DOHH2 (cell line): ENCODE data around the gene CHN2.

Experiments used
- H3F3A ChIP-seq: fragments of 200-600 bp; sonication (generic), shearing (Covaris generic); 2 replicates; pipeline ENCODE4 v1.6.0; 2016; ENCODE audit warnings: antibody characterized with exemption, mild to moderate bottlenecking; ENCODE audit not compliant: control insufficient read depth, insufficient read depth
- H3K27ac ChIP-seq: fragments of 200-600 bp; sonication (generic); 2 replicates; pipeline ENCODE4 v1.5.1; 2014; ENCODE audit warnings: low read depth, mild to moderate bottlenecking, low read length, moderate library complexity
- H3K27me3 ChIP-seq: fragments of 200-600 bp; sonication (generic); 2 replicates; pipeline ENCODE4 v1.6.1; 2014; ENCODE audit warnings: mild to moderate bottlenecking, low read length, mixed read lengths; ENCODE audit not compliant: control insufficient read depth
- H3K36me3 ChIP-seq: fragments of 200-600 bp; sonication (generic); 2 replicates; pipeline ENCODE4 v1.6.1; 2014; ENCODE audit warnings: mild to moderate bottlenecking, low read length, moderate library complexity, mixed read lengths; ENCODE audit not compliant: control insufficient read depth
- H3K4me1 ChIP-seq: fragments of 200-600 bp; sonication (generic); 2 replicates; pipeline ENCODE4 v1.6.1; 2014; ENCODE audit warnings: mild to moderate bottlenecking, low read length, mixed read lengths; ENCODE audit not compliant: control insufficient read depth
- H3K4me2 ChIP-seq: fragments of 200-600 bp; sonication (generic); 2 replicates; pipeline ENCODE4 v1.6.0; 2014; ENCODE audit warnings: mild to moderate bottlenecking, low read length, moderate library complexity
- H3K4me3 ChIP-seq: fragments of 200-600 bp; sonication (generic); 2 replicates; pipeline ENCODE4 v1.5.1; 2014; ENCODE audit warnings: mild to moderate bottlenecking, low read length, mixed read lengths
- H3K79me2 ChIP-seq: fragments of 200-600 bp; sonication (generic); 2 replicates; pipeline ENCODE4 v1.6.1; 2014; ENCODE audit warnings: mild to moderate bottlenecking, low read length, mixed read lengths; ENCODE audit not compliant: control insufficient read depth
- H3K9me2 ChIP-seq: fragments of 200-600 bp; sonication (generic); replicated peaks from 2 replicates; pipeline ENCODE4 v1.6.1; 2014; ENCODE audit warnings: mild to moderate bottlenecking, low read length, mixed read lengths; ENCODE audit not compliant: control insufficient read depth
- H3K9me3 ChIP-seq: fragments of 200-600 bp; sonication (generic); 2 replicates; pipeline ENCODE4 v1.6.1; 2014; ENCODE audit warnings: antibody characterized with exemption, low read length, mixed read lengths; ENCODE audit not compliant: control insufficient read depth, insufficient read depth
- H4K20me1 ChIP-seq: fragments of 200-600 bp; sonication (generic); 2 replicates; pipeline ENCODE4 v1.6.0; 2014; ENCODE audit warnings: low read depth, mild to moderate bottlenecking, antibody characterized with exemption, low read length, moderate library complexity; ENCODE audit not compliant: control insufficient read depth, insufficient read depth
- CTCF ChIP-seq: fragments of 200-600 bp; sonication (generic); IDR thresholded peaks from one replicate; pipeline ENCODE4 v1.5.1; 2014; ENCODE audit warnings: antibody characterized with exemption, mild to moderate bottlenecking, low read depth, low read length; ENCODE audit not compliant: poor library complexity, severe bottlenecking
- EZH2phosphoT487 ChIP-seq: fragments of 200-600 bp; sonication (generic); IDR thresholded peaks from 2 replicates; pipeline ENCODE4 v1.6.1; 2017; ENCODE audit warnings: borderline replicate concordance, mild to moderate bottlenecking, antibody characterized with exemption, low read length, moderate library complexity, mixed read lengths

The CHN2 gene

GRCh38 chr7:29499932-29500331 lies 305.4 kb downstream of the CHN2 start:
- Histone ChIP-seq H3K4me3 (no peak overlapping the region), H3K9me2 (no peaks in the 10 kb centered on the region), H3K27ac (no peak overlapping the region), H3F3A (no peaks in the 10 kb centered on the region), H3K4me2 (no peak overlapping the region), H3K27me3 (peaks cover 2% of the 10 kb centered on the region; the same call in 1 of the 2 replicates), H3K9me3 (no peaks in the 10 kb centered on the region), H3K79me2 (no peaks in the 10 kb centered on the region), H3K4me1 (no peaks in the 10 kb centered on the region), H3K36me3 (no peaks in the 10 kb centered on the region), H4K20me1 (no peaks in the 10 kb centered on the region)
- no peak for TF ChIP-seq EZH2phosphoT487
- TF ChIP-seq CTCF, result no peak

- no peak for TF ChIP-seq CTCF
- no peaks in the 10 kb centered on the region for H3K9me2 ChIP-seq
- no peaks in the 10 kb centered on the region for H3K36me3 ChIP-seq
- no peak overlapping the region for H3K4me2 ChIP-seq
- no peaks in the 10 kb centered on the region for H3K79me2 ChIP-seq
- no peaks in the 10 kb centered on the region for H3K4me1 ChIP-seq
- H3K9me3 ChIP-seq, result no peaks in the 10 kb centered on the region
- no peaks in the 10 kb centered on the region for H4K20me1 ChIP-seq
- H3K27me3 ChIP-seq, result peaks cover 2% of the 10 kb centered on the region; the same call in 1 of the 2 replicates
- H3K4me3 ChIP-seq, result no peak overlapping the region
- no peak overlapping the region for H3K27ac ChIP-seq
- no peaks in the 10 kb centered on the region for H3F3A ChIP-seq
Measured at GRCh38 chr7:29500719-29501118, 306.1 kb downstream of the CHN2 start.

DNA sequence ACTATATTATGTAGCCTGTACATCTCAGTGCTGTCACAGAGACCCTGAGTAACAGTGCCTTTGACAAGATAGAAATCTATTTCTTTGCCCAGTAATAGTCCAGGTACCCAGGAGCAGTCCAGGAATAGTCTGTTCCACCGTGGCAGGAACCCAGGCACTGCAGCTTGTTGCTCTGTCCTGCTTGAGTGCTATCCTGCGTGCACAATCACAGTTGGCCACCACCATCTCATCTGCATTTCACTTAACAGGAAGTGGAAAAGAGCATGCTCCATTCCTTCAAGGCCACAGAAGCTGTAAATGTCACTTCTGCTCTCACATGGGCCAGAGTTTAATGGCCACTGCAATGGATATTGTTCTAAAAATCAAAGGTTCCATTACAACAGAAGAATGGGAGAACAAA lies 307.6 kb downstream of the CHN2 start:
- Histone ChIP-seq H3K36me3 (no peaks in the 10 kb centered on the region), H3K27me3 (peaks cover under 1% of the 10 kb centered on the region; the same call in 1 of the 2 replicates), H3K9me2 (no peaks in the 10 kb centered on the region), H3K4me1 (no peaks in the 10 kb centered on the region), H3F3A (no peaks in the 10 kb centered on the region), H3K4me2 (no peak overlapping the region), H4K20me1 (no peaks in the 10 kb centered on the region), H3K4me3 (no peak overlapping the region), H3K9me3 (no peaks in the 10 kb centered on the region), H3K79me2 (no peaks in the 10 kb centered on the region), H3K27ac (no peak overlapping the region)
- no peak for TF ChIP-seq CTCF
- no peak for TF ChIP-seq EZH2phosphoT487

DNA sequence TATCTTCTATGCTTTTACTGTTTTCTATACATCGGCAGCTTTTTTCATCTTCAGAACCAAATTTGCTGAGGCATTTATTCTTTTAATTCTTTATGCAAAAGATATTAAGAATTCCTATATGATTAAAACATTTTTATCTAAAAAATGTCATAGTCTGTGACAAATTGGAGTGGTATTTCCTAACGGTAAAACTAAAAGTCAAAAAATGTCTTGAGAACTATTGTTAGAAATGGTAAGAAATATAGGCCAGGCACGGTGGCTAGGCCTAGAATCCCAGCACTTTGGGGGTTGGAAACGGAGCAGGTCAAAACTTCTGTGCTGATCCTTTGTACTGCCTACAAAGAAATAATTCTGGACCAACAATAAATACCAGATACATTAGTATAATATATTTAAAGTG lies 311.4 kb downstream of the CHN2 start:
- no peak overlapping the region for H3K27ac ChIP-seq
- H3K79me2 ChIP-seq, result no peaks in the 10 kb centered on the region
- no peaks in the 10 kb centered on the region for H4K20me1 ChIP-seq
- H3F3A ChIP-seq, result no peaks in the 10 kb centered on the region
- no peaks in the 10 kb centered on the region for H3K9me3 ChIP-seq
- no peaks in the 10 kb centered on the region for H3K36me3 ChIP-seq
- TF ChIP-seq EZH2phosphoT487 (no peak), CTCF (no peak)
- no peak overlapping the region for H3K4me2 ChIP-seq
- H3K27me3 ChIP-seq, result no peaks in the 10 kb centered on the region
- H3K9me2 ChIP-seq, result no peaks in the 10 kb centered on the region
- H3K4me1 ChIP-seq, result no peaks in the 10 kb centered on the region
- no peak overlapping the region for H3K4me3 ChIP-seq
